Stomach (tissue), 9 donors: ENCODE data around the gene SELENOF. TPM values are rescaled to one million over a fixed set of nuclear protein-coding genes. Genes with fewer than 3 reads are reported as not detected.

Source experiments
- DNase-seq, 2 donors: peaks; one replicate each; pipeline versions ENCODE4 v3.0.0 to v3.0.0-alpha.2; 2013 to 2019
- H3K27ac ChIP-seq, 5 donors: fragments of 200-600 bp in 4 of 5; sonication (generic) in 4 of 5; one replicate each; pipeline ENCODE4 v1.5.1; 2013 to 2019; ENCODE audit warnings: mild to moderate bottlenecking in 1 of 5, moderate library complexity in 1 of 5
- H3K27me3 ChIP-seq, 3 donors: fragments of 200-600 bp; sonication (generic); one replicate each; pipeline ENCODE4 v1.5.1; 2017 to 2019; ENCODE audit warnings: mixed run types in 1 of 3
- H3K36me3 ChIP-seq, 4 donors: fragments of 200-600 bp; sonication (generic); 1 replicate in 3 of 4; 2 replicates in 1 of 4; pipeline ENCODE4 v1.5.1; 2016 to 2019
- H3K4me1 ChIP-seq, 4 donors: fragments of 200-600 bp; sonication (generic); one replicate each; pipeline ENCODE4 v1.5.1; 2016 to 2019
- H3K4me3 ChIP-seq, 4 donors: fragments of 200-600 bp; sonication (generic) in 3 of 4; one replicate each; pipeline ENCODE4 v1.5.1; 2016 to 2019; ENCODE audit warnings: mild to moderate bottlenecking in 1 of 4
- H3K9me3 ChIP-seq, 4 donors: fragments of 200-600 bp; sonication (generic); one replicate each; pipeline ENCODE4 v1.5.1; 2016 to 2019
- EP300 ChIP-seq: sonication (generic); formaldehyde crosslinking; IDR thresholded peaks from one replicate; pipeline ENCODE4 v1.6.1; 2017; ENCODE audit warnings: antibody characterized with exemption
- POLR2A ChIP-seq, 4 donors: fragments of 450-650 bp; IDR thresholded peaks; one replicate each; pipeline ENCODE4 v1.6.1; 2016; ENCODE audit warnings: antibody characterized with exemption in 4 of 4, control low read depth in 2 of 4, mild to moderate bottlenecking in 1 of 4, moderate library complexity in 1 of 4
- POLR2AphosphoS5 ChIP-seq, 3 donors: sonication (generic); formaldehyde crosslinking; IDR thresholded peaks; one replicate each; pipeline ENCODE4 v1.6.1; 2016; ENCODE audit warnings: antibody characterized with exemption in 3 of 3
- WGBS, 5 donors: extraction: QIAGEN DNeasy Blood & Tissue Kit in 3 of 5; methylation state at CpG; one replicate each; pipeline versions ENCODE4 v1.1.5 to v1.1.7; 2013 to 2018; 5-methylcytosine and 5-hydroxymethylcytosine counted together
- intact Hi-C: fragments of 100-400 bp; cut with DNase I; formaldehyde crosslinking; loops from one replicate; pipeline ENCODE4 v1.15.1; 2023; ENCODE audit warnings: low total_unique reads
- polyA plus RNA-seq, 3 donors: library from polyadenylated mRNA; stranded (reverse); fragments of 200-250 nt; gene quantifications; one replicate each; pipeline ENCODE4 v1.2.3, GENCODE V29; 2013
- total RNA-seq, 5 donors: library from RNA; depleted of rRNA; stranded (reverse); fragments of >200 nt; gene quantifications; one replicate each; pipeline versions ENCODE4 v1.1.0 to v1.2.3, GENCODE V29; 2014 to 2016
- TF ChIP-seq, protein P1 (sequence below), 7 experiments: fragments of 450-650 bp in 4 of 7; fragments of 200-600 bp in 3 of 7; sonication (generic) in 3 of 7; IDR thresholded peaks; one replicate each; pipeline ENCODE4 v1.5.1; 2016 to 2019; ENCODE audit warnings: antibody characterized with exemption in 7 of 7, control low read depth in 2 of 7, mild to moderate bottlenecking in 1 of 7
- donor health status: healthy with polysubstance abuse.
- donor health status: Bipolar disorder and iron deficiency.
- donor health status: healthy.

SELENOF gene
- total and polyA plus RNA-seq, 8 donors, result 24.9 to 247 (median 82.9) TPM

GRCh38 chr1:86933051-86933450 is 19.1 kb upstream of the SELENOF start:
- Histone ChIP-seq H3K9me3 (no peaks in the 10 kb centered on the region), H3K4me3 (no peak overlapping the region), H3K27me3 (no peaks in the 10 kb centered on the region), H3K27ac (no peak overlapping the region), H3K36me3 (no peaks in the 10 kb centered on the region), H3K4me1 (peaks cover 0 to 7% (median 2%) of the 10 kb centered on the region in 4 donors)
- no peak for DNase-seq
- 93 to 98% (median 95%) methylated on average over 3 of the region's 3 CpGs for WGBS, 5 donors
- TF ChIP-seq POLR2A (IDR thresholded peaks at IDR 0.05) (no peak), POLR2AphosphoS5 (IDR thresholded peaks at IDR 0.05) (no peak), EP300 (no peak)
- TF ChIP-seq, protein P1, sequence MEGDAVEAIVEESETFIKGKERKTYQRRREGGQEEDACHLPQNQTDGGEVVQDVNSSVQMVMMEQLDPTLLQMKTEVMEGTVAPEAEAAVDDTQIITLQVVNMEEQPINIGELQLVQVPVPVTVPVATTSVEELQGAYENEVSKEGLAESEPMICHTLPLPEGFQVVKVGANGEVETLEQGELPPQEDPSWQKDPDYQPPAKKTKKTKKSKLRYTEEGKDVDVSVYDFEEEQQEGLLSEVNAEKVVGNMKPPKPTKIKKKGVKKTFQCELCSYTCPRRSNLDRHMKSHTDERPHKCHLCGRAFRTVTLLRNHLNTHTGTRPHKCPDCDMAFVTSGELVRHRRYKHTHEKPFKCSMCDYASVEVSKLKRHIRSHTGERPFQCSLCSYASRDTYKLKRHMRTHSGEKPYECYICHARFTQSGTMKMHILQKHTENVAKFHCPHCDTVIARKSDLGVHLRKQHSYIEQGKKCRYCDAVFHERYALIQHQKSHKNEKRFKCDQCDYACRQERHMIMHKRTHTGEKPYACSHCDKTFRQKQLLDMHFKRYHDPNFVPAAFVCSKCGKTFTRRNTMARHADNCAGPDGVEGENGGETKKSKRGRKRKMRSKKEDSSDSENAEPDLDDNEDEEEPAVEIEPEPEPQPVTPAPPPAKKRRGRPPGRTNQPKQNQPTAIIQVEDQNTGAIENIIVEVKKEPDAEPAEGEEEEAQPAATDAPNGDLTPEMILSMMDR (IDR thresholded peaks at IDR 0.05), result no peak
- intact Hi-C loops, result no loop called here

- WGBS, 5 donors, result 35 to 47% (median 40%) methylated on average over 1 of the region's 1 CpG
- H3K27ac ChIP-seq, result no peak overlapping the region
- intact Hi-C loops, result no loop called here
- TF ChIP-seq, protein P1 (IDR thresholded peaks at IDR 0.05), result no peak
- TF ChIP-seq EP300, result no peak
- H3K9me3 ChIP-seq, result peaks cover 0 to 7% (median 3%) of the 10 kb centered on the region in 4 donors
- H3K4me1 ChIP-seq, result peaks cover 0 to 14% (median 0%) of the 10 kb centered on the region in 4 donors
- no peak overlapping the region for H3K4me3 ChIP-seq
- DNase-seq, result no peak
- H3K36me3 ChIP-seq, result no peaks in the 10 kb centered on the region
- no peaks in the 10 kb centered on the region for H3K27me3 ChIP-seq
These were observed 14.9 kb upstream of the SELENOF start for GRCh38 chr1:86928819-86929218.

GRCh38 chr1:86926883-86927282 is 13.0 kb upstream of the SELENOF start:
- H3K4me3 ChIP-seq, result no peak overlapping the region
- no peaks in the 10 kb centered on the region for H3K36me3 ChIP-seq
- no peak for DNase-seq
- H3K4me1 ChIP-seq, result peaks cover 0 to 14% (median 0%) of the 10 kb centered on the region in 4 donors
- TF ChIP-seq POLR2A (IDR thresholded peaks at IDR 0.05) (no peak), POLR2AphosphoS5 (IDR thresholded peaks at IDR 0.05) (no peak), EP300 (no peak)
- TF ChIP-seq, protein P1 (IDR thresholded peaks at IDR 0.05), result no peak
- 89 to 98% (median 96%) methylated on average over 1 of the region's 1 CpG for WGBS, 5 donors
- intact Hi-C loops, result no loop called here
- peaks cover 0 to 19% (median 7%) of the 10 kb centered on the region in 4 donors for H3K9me3 ChIP-seq
- no peaks in the 10 kb centered on the region for H3K27me3 ChIP-seq
- no peak overlapping the region for H3K27ac ChIP-seq

GRCh38 chr1:86925742-86926141 is 11.8 kb upstream of the SELENOF start:
- peaks cover 0 to 19% (median 7%) of the 10 kb centered on the region in 4 donors for H3K9me3 ChIP-seq
- intact Hi-C loops, result no loop called here
- H3K36me3 ChIP-seq, result no peaks in the 10 kb centered on the region
- no peak overlapping the region for H3K4me3 ChIP-seq
- whole genome bisulfite sequencing, 5 donors, result 97 to 100% (median 98%) methylated on average over 1 of the region's 1 CpG
- H3K4me1 ChIP-seq, result peaks cover 0 to 14% (median 0%) of the 10 kb centered on the region in 4 donors
- DNase-seq, result no peak
- no peak overlapping the region for H3K27ac ChIP-seq
- no peak for TF ChIP-seq POLR2AphosphoS5 (IDR thresholded peaks at IDR 0.05)
- TF ChIP-seq POLR2A (IDR thresholded peaks at IDR 0.05), result no peak
- TF ChIP-seq, protein P1 (IDR thresholded peaks at IDR 0.05), result no peak
- TF ChIP-seq EP300, result no peak
- no peaks in the 10 kb centered on the region for H3K27me3 ChIP-seq
